ENCODE data around the gene KCNK16. TPM values are rescaled to one million over a fixed set of nuclear protein-coding genes. Genes with fewer than 3 reads are reported as not detected.

KCNK16 gene
- total and polyA plus RNA-seq, 10 of the 15 experiments (the other 5 are each of a cell fraction or from before 2014, with no cell fraction given) = not detected

GRCh38 chr6:39342692-39343395 is 20.3 kb upstream of the KCNK16 start (continued):
- TF ChIP-seq HSF1 (IDR thresholded peaks at IDR 0.05; ENCODE audit: low read depth, low read length) (no peak), REST (IDR thresholded peaks at IDR 0.05; ENCODE audit: low read depth, low read length) (no peak), TBL1XR1 (IDR thresholded peaks at IDR 0.05; ENCODE audit: low read depth, low read length) (no peak), SIN3A (IDR thresholded peaks at IDR 0.05; ENCODE audit: low read depth, low read length) (no peak), TCF3 (IDR thresholded peaks at IDR 0.05; ENCODE audit: borderline replicate concordance, insufficient read depth, low read depth, low read length) (no peak)
- TF ChIP-seq, protein P1, sequence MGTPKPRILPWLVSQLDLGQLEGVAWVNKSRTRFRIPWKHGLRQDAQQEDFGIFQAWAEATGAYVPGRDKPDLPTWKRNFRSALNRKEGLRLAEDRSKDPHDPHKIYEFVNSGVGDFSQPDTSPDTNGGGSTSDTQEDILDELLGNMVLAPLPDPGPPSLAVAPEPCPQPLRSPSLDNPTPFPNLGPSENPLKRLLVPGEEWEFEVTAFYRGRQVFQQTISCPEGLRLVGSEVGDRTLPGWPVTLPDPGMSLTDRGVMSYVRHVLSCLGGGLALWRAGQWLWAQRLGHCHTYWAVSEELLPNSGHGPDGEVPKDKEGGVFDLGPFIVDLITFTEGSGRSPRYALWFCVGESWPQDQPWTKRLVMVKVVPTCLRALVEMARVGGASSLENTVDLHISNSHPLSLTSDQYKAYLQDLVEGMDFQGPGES (IDR thresholded peaks at IDR 0.05) = no peak

Data from GM12878 (cell line).